Activated B cell treated with CpG ODN at 0.5 μM for 24 hours (primary cell): ENCODE measurements around the gene MMP11. TPM values are rescaled to one million over a fixed set of nuclear protein-coding genes. Genes with fewer than 3 reads are reported as not detected.
A peak's percentile ranks its signal among the peaks of the same experiment; 100 is the strongest.

Experiments used
- ATAC-seq: fragments of 200-7000 bp; cut with Tn5 transposase; one replicate; pipeline ENCODE4 v1.10.0; 2021; ENCODE audit warnings: low read depth, mild to moderate bottlenecking, moderate library complexity
- CTCF ChIA-PET: fragments of 350-600 bp; sonication (Branson Sonifier 250); formaldehyde crosslinking; loops from one replicate; lab custom pipeline; 2021; ENCODE audit warnings: antibody characterized with exemption; lab: Charles Lee
- POLR2A ChIA-PET: fragments of 350-600 bp; sonication (Branson Sonifier 250); formaldehyde crosslinking; loops from one replicate; lab custom pipeline; 2021; ENCODE audit warnings: antibody characterized with exemption; lab: Charles Lee
- DNase-seq: peaks from one replicate; pipeline ENCODE4 v3.0.0; 2022
- H3K27ac Mint-ChIP-seq: one replicate; pipeline ENCODE4 v1.8.0; 2020; ENCODE audit warnings: mixed read lengths
- H3K27me3 Mint-ChIP-seq: one replicate; pipeline ENCODE4 v1.8.0; 2021; ENCODE audit warnings: mixed read lengths
- H3K36me3 Mint-ChIP-seq: one replicate; pipeline ENCODE4 v1.8.0; 2021; ENCODE audit warnings: low read depth, mixed read lengths
- H3K4me1 Mint-ChIP-seq: one replicate; pipeline ENCODE4 v1.8.0; 2021; ENCODE audit warnings: mixed read lengths
- H3K4me3 Mint-ChIP-seq: one replicate; pipeline ENCODE4 v1.8.0; 2020; ENCODE audit warnings: mild to moderate bottlenecking, mixed read lengths
- H3K9me3 Mint-ChIP-seq: one replicate; pipeline ENCODE4 v1.8.0; 2020; ENCODE audit warnings: mixed read lengths
- intact Hi-C: fragments of 100-400 bp; cut with micrococcal nuclease; formaldehyde crosslinking; loops from one replicate; pipeline ENCODE4 v1.15.1; 2024
- total RNA-seq: library from RNA; stranded (reverse); gene quantifications from 2 replicates; pipeline ENCODE4 v1.2.3, GENCODE V29; 2022
- TF ChIP-seq, protein P1 (sequence below): fragments of 200-600 bp; IDR thresholded peaks from one replicate; pipeline ENCODE4 v1.8.0; 2022; ENCODE audit warnings: antibody characterized with exemption, mild to moderate bottlenecking

The MMP11 gene
- total RNA-seq, 1 donor from 2014 or later, result 3.6 TPM

DNA sequence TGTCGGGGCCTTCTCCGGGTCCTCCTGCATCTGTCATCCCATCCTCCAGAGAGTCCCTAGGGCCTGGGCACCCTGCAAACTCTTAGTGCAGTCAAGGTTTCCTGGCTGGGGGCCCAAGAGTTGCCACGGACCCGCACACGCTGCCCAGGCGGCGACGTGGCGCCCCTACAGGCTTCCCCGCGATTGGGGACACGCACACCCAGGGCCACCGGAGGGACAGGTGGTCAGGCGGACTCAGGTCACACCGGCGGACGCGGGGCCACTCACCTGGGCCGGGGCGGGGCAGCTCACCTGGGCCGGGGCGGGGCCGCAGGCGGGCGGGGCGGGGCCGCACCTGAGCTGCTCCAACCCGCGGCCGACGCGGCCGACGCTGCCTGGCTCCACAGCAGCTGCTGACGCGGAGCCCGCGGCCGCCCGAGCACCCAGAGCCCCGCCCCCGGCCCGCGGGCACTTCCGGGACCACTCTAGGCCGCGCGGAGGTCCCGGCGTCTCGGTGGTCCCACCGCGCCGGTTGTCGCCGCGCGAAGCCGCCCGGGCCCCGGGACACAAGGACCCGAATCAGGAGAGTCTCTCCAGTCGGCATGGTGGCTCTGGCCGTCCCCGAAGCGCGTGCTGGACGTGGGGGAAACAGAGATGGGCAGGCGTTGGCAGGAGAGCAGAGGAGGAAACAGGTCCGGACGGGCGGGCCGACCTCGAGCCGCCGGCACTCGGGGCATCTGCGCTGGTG lies 21.8 kb upstream of the MMP11 start, which contains the start of gene ZNF70:
Gene ZNF70, minus strand, starts transcription at position 399 of the 727 bp plus-strand sequence. CDS start 5,972 bp downstream, outside the sequence.
- Mint-ChIP-seq H3K4me1 (peaks cover 62% of the 10 kb centered on the region), H3K9me3 (no peaks in the 10 kb centered on the region), H3K36me3 (no peaks in the 10 kb centered on the region), H3K27ac (peak within 1 kb of the TSS; percentile 95), H3K4me3 (peak within 1 kb of the TSS; percentile 87), H3K27me3 (no peaks in the 10 kb centered on the region)
- DNase-seq (peak; percentile 90), ATAC-seq (peak; percentile 58)
- TF ChIP-seq, protein P1, sequence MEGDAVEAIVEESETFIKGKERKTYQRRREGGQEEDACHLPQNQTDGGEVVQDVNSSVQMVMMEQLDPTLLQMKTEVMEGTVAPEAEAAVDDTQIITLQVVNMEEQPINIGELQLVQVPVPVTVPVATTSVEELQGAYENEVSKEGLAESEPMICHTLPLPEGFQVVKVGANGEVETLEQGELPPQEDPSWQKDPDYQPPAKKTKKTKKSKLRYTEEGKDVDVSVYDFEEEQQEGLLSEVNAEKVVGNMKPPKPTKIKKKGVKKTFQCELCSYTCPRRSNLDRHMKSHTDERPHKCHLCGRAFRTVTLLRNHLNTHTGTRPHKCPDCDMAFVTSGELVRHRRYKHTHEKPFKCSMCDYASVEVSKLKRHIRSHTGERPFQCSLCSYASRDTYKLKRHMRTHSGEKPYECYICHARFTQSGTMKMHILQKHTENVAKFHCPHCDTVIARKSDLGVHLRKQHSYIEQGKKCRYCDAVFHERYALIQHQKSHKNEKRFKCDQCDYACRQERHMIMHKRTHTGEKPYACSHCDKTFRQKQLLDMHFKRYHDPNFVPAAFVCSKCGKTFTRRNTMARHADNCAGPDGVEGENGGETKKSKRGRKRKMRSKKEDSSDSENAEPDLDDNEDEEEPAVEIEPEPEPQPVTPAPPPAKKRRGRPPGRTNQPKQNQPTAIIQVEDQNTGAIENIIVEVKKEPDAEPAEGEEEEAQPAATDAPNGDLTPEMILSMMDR, result no peak
- intact Hi-C loops, result loop anchor here (1.0 to 10.0 kb wide), 2 partner anchors 55 to 684 kb away; no protein-coding TSS in a partner anchor
- POLR2A ChIA-PET, result interaction anchor here (0.6 to 10.8 kb wide), 15 partner anchors 10 to 143 kb away, joined by 3 to 229 read pairs (median 6); partner anchors contain the start of genes C22orf15, CHCHD10, MIF and MMP11
- CTCF ChIA-PET, result interaction anchor here (0.9 kb wide), 2 partner anchors 17 to 55 kb away, joined by 3 read pairs; no protein-coding TSS in a partner anchor

- H3K36me3 Mint-ChIP-seq, result no peaks in the 10 kb centered on the region
- peaks cover 61% of the 10 kb centered on the region for H3K4me1 Mint-ChIP-seq
- no peaks in the 10 kb centered on the region for H3K9me3 Mint-ChIP-seq
- peak overlapping the region; percentile 87 for H3K4me3 Mint-ChIP-seq
- ATAC-seq (no peak), DNase-seq (no peak)
- TF ChIP-seq, protein P1, result no peak
- H3K27ac Mint-ChIP-seq, result peak overlapping the region; percentile 95
- intact Hi-C loops, result loop anchor here (1.0 to 10.0 kb wide), 2 partner anchors 55 to 683 kb away; no protein-coding TSS in a partner anchor
- CTCF ChIA-PET, result interaction anchor here (0.9 to 1.7 kb wide), 4 partner anchors 17 to 106 kb away, joined by 3 to 7 read pairs (median 4); partner anchors contain the start of gene SLC2A11
- POLR2A ChIA-PET, result interaction anchor here (0.6 to 10.8 kb wide), 19 partner anchors 10 to 982 kb away, joined by 3 to 229 read pairs (median 7); partner anchors contain the start of genes C22orf15, CHCHD10, DERL3 and GUCD1
- no peaks in the 10 kb centered on the region for H3K27me3 Mint-ChIP-seq
These were observed 21.1 kb upstream of the MMP11 start for GRCh38 chr22:23751441-23751996.

DNA sequence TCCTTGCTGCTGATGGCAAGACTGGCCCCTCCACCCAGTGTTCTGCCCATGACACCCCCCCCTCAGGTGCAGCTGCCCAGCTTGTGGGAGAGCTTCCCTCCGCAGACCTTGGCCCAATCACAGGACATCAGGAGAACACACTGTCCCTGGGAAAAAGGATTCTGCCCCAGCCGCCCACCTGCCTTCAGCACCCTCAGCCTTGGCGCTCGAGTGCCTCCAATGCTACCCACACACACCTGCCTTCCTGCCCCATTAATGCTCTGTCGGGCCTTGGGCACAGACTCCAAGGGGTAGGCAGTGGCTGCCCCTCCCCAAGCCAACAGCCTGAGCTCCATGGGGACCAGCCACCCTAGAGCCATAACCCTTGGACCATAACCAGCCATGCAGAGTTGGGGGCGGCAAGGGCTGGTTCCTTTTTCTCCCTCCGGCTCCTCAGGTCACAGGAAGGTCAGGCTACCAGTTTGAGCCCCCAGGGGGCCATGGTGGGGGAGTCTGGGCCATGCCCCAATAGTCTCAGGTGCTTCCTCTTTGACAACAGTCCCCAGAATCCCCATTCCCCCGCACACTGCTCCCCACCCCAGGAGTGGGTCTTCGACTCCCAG lies 20.5 kb upstream of the MMP11 start:
- CTCF ChIA-PET, result interaction anchor here (1.1 to 1.7 kb wide), 3 partner anchors 98 to 105 kb away, joined by 3 to 7 read pairs (median 5); partner anchors contain the start of gene SLC2A11
- intact Hi-C loops, result loop anchor here (1.0 to 10.0 kb wide), 9 partner anchors 11 to 683 kb away; partner anchors contain the start of gene SMARCB1
- POLR2A ChIA-PET, result interaction anchor here (0.5 to 10.8 kb wide), 20 partner anchors 10 to 983 kb away, joined by 3 to 229 read pairs (median 6); partner anchors contain the start of genes C22orf15, CABIN1, CHCHD10 and DERL3
- ATAC-seq (peak; percentile 73), DNase-seq (peak; percentile 81)
- Mint-ChIP-seq H3K4me3 (peak overlapping the region; percentile 87), H3K9me3 (no peaks in the 10 kb centered on the region), H3K4me1 (peaks cover 65% of the 10 kb centered on the region), H3K27ac (peak overlapping the region; percentile 95), H3K27me3 (no peaks in the 10 kb centered on the region), H3K36me3 (no peaks in the 10 kb centered on the region)
- TF ChIP-seq, protein P1, result no peak

DNA sequence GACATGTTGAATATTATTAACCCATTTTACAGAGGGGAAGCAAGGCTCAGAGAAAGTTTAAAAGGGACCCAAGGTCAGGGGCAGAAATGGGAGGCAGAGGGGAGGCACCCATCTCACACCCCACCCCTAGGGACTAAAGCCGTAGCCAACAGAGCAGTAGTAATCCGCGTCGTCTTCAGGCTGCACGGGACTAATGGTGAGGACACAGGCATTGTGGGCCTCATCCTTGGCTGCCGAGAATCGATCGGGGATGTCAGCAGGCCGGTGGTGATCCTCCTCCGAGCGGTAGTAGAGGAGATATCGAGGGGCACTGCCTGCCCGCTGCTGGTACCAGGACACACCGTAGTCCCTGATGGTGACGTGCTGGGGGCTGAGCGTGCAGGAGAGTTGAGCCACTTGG lies 19.9 kb upstream of the MMP11 start:
- POLR2A ChIA-PET, result interaction anchor here (0.5 to 10.8 kb wide), 15 partner anchors 9 to 803 kb away, joined by 3 to 229 read pairs (median 8); partner anchors contain the start of genes C22orf15, CABIN1, CHCHD10 and DERL3
- Mint-ChIP-seq H3K36me3 (no peaks in the 10 kb centered on the region), H3K27ac (peak overlapping the region; percentile 95), H3K4me3 (peak overlapping the region; percentile 87), H3K9me3 (no peaks in the 10 kb centered on the region), H3K4me1 (peaks cover 67% of the 10 kb centered on the region), H3K27me3 (no peaks in the 10 kb centered on the region)
- intact Hi-C loops, result loop anchor here (1.0 to 10.0 kb wide), 9 partner anchors 11 to 682 kb away; partner anchors contain the start of gene SMARCB1
- TF ChIP-seq, protein P1, result no peak
- CTCF ChIA-PET, result interaction anchor here (1.1 to 1.7 kb wide), 2 partner anchors 97 to 105 kb away, joined by 3 to 5 read pairs; partner anchors contain the start of gene SLC2A11
- peak; percentile 56 for ATAC-seq
- peak; percentile 45 for DNase-seq
